HepG2 (cell line): Measurements from ENCODE around the gene THUMPD1. TPM values are rescaled to one million over a fixed set of nuclear protein-coding genes. Genes with fewer than 3 reads are reported as not detected.
A peak's percentile ranks its signal among the peaks of the same experiment; 100 is the strongest.

Experiments used
- AGO1 ChIP-seq: fragments of 200-400 bp; formaldehyde crosslinking; IDR thresholded peaks from 2 replicates; pipeline ENCODE4 v1.6.1; 2017; ENCODE audit warnings: mild to moderate bottlenecking, low read depth, low read length, moderate library complexity; ENCODE audit not compliant: poor library complexity, severe bottlenecking
- CBX2 ChIP-seq, 2 experiments: fragments of 200-600 bp in 1 of 2; sonication (generic); formaldehyde crosslinking in 1 of 2; IDR thresholded peaks; 2 replicates each; pipeline versions ENCODE4 v1.7.0 to v1.8.1; 2018 to 2022; ENCODE audit warnings: low read depth in 2 of 2, low read length in 1 of 2, mild to moderate bottlenecking in 1 of 2, missing genetic modification reagents in 1 of 2
- HNRNPUL1 ChIP-seq: fragments of 200-400 bp; formaldehyde crosslinking; IDR thresholded peaks from 2 replicates; pipeline ENCODE4 v1.6.1; 2017; ENCODE audit warnings: low read depth, mild to moderate bottlenecking, low read length, moderate library complexity
- IRX3 ChIP-seq: sonication (generic); formaldehyde crosslinking; IDR thresholded peaks from 2 replicates; pipeline ENCODE4 v1.8.1; 2023; ENCODE audit warnings: mild to moderate bottlenecking, low read depth, missing genetic modification reagents, borderline replicate concordance
- NAIF1 ChIP-seq: sonication (generic); formaldehyde crosslinking; IDR thresholded peaks from 2 replicates; pipeline ENCODE4 v1.5.0; 2020; ENCODE audit warnings: mild to moderate bottlenecking, missing genetic modification reagents, borderline replicate concordance
- SMAD1 ChIP-seq: sonication (generic); formaldehyde crosslinking; IDR thresholded peaks from 2 replicates; pipeline ENCODE4 v1.4.0; 2020; ENCODE audit warnings: missing genetic modification reagents, low read depth, mild to moderate bottlenecking, borderline replicate concordance
- SRSF4 ChIP-seq: fragments of 200-400 bp; formaldehyde crosslinking; IDR thresholded peaks from one replicate; pipeline ENCODE4 v1.6.1; 2018; ENCODE audit warnings: mild to moderate bottlenecking, low read depth, low read length, moderate library complexity; ENCODE audit not compliant: poor library complexity, severe bottlenecking
- ZBTB8A ChIP-seq: sonication (generic); formaldehyde crosslinking; IDR thresholded peaks from 2 replicates; pipeline ENCODE4 v1.4.0; 2020; ENCODE audit warnings: mild to moderate bottlenecking, low read depth, missing genetic modification reagents, borderline replicate concordance
- ZNF180 ChIP-seq: sonication (generic); formaldehyde crosslinking; IDR thresholded peaks from 2 replicates; pipeline ENCODE4 v1.4.0; 2020; ENCODE audit warnings: low read depth, missing genetic modification reagents, borderline replicate concordance
- ZNF264 ChIP-seq: sonication (generic); formaldehyde crosslinking; IDR thresholded peaks from 2 replicates; pipeline ENCODE4 v1.4.0; 2020; ENCODE audit warnings: missing genetic modification reagents
- ZNF317 ChIP-seq: sonication (generic); formaldehyde crosslinking; IDR thresholded peaks from 2 replicates; pipeline ENCODE4 v1.5.0; 2020; ENCODE audit warnings: mild to moderate bottlenecking, missing genetic modification reagents
- ZNF331 ChIP-seq: sonication (generic); formaldehyde crosslinking; IDR thresholded peaks from 2 replicates; pipeline ENCODE4 v1.4.0; 2020; ENCODE audit warnings: missing genetic modification reagents
- ZNF563 ChIP-seq: sonication (generic); formaldehyde crosslinking; IDR thresholded peaks from 2 replicates; pipeline ENCODE4 v1.8.0; 2022; ENCODE audit warnings: mild to moderate bottlenecking, moderate library complexity, missing genetic modification reagents
- polyA plus RNA-seq, 8 experiments: library from polyadenylated mRNA; depleted of rRNA in 3 of 8; stranded (reverse) in 7 of 8; unstranded in 1 of 8; fragments of >200 nt; fragmentation: Illumina TruSeq in 4 of 8; extraction: Trizol in 4 of 8; gene quantifications; 2 replicates each; pipeline versions ENCODE4 v1.2.1 to v1.2.3, GENCODE V29; 2011 to 2016; ENCODE audit warnings: low read depth in 4 of 8, missing spikeins in 1 of 8, mixed read lengths in 1 of 8; ENCODE audit not compliant: insufficient read depth in 1 of 8
- total RNA-seq, 5 experiments: library from RNA; depleted of rRNA; stranded (reverse); fragments of >200 nt; fragmentation: Illumina TruSeq; extraction: Trizol; gene quantifications; 2 replicates each; pipeline ENCODE4 v1.2.3, GENCODE V29; 2016; ENCODE audit warnings: low read depth in 1 of 5
- TF ChIP-seq, protein P1 (sequence below): IDR thresholded peaks from 2 replicates; pipeline ENCODE4 v1.6.1; 2016
- TF ChIP-seq, protein P2 (sequence below): sonication (generic); formaldehyde crosslinking; IDR thresholded peaks from 2 replicates; pipeline ENCODE4 v1.4.0; 2020; ENCODE audit warnings: low read depth, missing genetic modification reagents
- TF ChIP-seq, protein P3 (sequence below): sonication (generic); formaldehyde crosslinking; IDR thresholded peaks from 2 replicates; pipeline ENCODE4 v1.8.1; 2023; ENCODE audit warnings: mild to moderate bottlenecking, inconsistent platforms, moderate library complexity, missing genetic modification reagents, borderline replicate concordance
- TF ChIP-seq, protein P4 (sequence below): IDR thresholded peaks from 2 replicates; pipeline ENCODE4 v1.4.0; 2020; ENCODE audit warnings: mild to moderate bottlenecking, missing genetic modification reagents

Gene THUMPD1
- total and polyA plus RNA-seq, 2 of the 13 experiments (the other 11 are each of a cell fraction or from before 2014, with no cell fraction given), result 22.7 to 69.1 TPM

DNA sequence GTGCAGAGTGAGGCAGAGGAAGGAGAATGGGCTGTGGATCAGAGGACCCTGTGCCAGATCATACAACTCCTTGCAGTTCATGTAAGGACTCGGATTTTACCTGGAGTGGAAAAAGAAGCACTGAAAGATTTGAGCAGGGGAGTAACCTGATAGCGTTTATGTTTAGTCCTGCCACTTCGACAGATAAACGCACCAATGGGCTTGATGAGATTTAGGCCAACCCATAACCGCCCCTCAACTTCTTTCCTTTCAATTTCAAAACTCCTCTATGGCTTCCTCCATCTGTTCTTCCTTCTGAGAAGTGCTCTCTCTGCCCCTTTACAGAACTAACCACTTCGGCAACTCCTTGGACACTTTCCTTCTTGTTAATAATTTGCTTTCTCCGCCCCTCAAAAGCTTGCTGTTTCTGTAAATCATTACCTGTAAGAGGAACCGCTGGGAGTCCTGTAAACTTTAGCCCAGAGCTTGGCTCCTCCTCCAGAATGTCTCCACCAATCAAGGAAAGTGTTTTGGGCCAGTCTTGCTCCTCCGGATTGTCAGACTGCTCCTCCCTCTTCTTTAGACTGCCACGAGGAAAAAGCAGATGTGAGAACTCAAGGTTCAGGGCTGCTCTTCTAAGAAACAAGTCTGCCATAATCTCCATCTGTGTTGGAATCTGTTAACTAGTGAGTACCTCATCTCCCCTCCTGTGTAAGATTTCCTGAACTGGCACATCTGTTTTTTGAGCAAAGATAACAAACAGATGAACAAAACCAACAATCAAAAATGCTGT is 22.0 kb upstream of the THUMPD1 start, which contains the start of gene ACSM3 (continued):
- TF ChIP-seq, protein P1, sequence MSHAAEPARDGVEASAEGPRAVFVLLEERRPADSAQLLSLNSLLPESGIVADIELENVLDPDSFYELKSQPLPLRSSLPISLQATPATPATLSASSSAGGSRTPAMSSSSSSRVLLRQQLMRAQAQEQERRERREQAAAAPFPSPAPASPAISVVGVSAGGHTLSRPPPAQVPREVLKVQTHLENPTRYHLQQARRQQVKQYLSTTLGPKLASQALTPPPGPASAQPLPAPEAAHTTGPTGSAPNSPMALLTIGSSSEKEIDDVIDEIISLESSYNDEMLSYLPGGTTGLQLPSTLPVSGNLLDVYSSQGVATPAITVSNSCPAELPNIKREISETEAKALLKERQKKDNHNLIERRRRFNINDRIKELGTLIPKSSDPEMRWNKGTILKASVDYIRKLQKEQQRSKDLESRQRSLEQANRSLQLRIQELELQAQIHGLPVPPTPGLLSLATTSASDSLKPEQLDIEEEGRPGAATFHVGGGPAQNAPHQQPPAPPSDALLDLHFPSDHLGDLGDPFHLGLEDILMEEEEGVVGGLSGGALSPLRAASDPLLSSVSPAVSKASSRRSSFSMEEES (CRISPR knock-in tag), result no peak; the same call in 1 of the 2 replicates
- TF ChIP-seq, protein P2, sequence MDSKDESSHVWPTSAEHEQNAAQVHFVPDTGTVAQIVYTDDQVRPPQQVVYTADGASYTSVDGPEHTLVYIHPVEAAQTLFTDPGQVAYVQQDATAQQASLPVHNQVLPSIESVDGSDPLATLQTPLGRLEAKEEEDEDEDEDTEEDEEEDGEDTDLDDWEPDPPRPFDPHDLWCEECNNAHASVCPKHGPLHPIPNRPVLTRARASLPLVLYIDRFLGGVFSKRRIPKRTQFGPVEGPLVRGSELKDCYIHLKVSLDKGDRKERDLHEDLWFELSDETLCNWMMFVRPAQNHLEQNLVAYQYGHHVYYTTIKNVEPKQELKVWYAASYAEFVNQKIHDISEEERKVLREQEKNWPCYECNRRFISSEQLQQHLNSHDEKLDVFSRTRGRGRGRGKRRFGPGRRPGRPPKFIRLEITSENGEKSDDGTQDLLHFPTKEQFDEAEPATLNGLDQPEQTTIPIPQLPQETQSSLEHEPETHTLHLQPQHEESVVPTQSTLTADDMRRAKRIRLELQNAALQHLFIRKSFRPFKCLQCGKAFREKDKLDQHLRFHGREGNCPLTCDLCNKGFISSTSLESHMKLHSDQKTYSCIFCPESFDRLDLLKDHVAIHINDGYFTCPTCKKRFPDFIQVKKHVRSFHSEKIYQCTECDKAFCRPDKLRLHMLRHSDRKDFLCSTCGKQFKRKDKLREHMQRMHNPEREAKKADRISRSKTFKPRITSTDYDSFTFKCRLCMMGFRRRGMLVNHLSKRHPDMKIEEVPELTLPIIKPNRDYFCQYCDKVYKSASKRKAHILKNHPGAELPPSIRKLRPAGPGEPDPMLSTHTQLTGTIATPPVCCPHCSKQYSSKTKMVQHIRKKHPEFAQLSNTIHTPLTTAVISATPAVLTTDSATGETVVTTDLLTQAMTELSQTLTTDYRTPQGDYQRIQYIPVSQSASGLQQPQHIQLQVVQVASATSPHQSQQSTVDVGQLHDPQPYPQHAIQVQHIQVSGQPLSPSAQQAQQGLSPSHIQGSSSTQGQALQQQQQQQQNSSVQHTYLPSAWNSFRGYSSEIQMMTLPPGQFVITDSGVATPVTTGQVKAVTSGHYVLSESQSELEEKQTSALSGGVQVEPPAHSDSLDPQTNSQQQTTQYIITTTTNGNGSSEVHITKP (CRISPR knock-in tag), result peak; percentile 92
- TF ChIP-seq CBX2 (IDR thresholded peaks at IDR 0.05; ENCODE audit: low read depth, low read length) (no peak), CBX2 (CRISPR knock-in tag; IDR thresholded peaks at IDR 0.05; ENCODE audit: low read depth) (no peak), ZNF180 (CRISPR knock-in tag) (no peak), ZBTB8A (CRISPR knock-in tag) (no peak), ZNF317 (CRISPR knock-in tag) (no peak), SRSF4 (no peak), HNRNPUL1 (peak; percentile 91), IRX3 (no peak), ZNF331 (CRISPR knock-in tag) (no peak), ZNF264 (CRISPR knock-in tag) (peak; percentile 18; the same call in 1 of the 2 replicates), ZNF563 (CRISPR knock-in tag) (no peak), SMAD1 (CRISPR knock-in tag) (no peak), AGO1 (no peak), NAIF1 (CRISPR knock-in tag) (no peak)
- TF ChIP-seq, protein P3, sequence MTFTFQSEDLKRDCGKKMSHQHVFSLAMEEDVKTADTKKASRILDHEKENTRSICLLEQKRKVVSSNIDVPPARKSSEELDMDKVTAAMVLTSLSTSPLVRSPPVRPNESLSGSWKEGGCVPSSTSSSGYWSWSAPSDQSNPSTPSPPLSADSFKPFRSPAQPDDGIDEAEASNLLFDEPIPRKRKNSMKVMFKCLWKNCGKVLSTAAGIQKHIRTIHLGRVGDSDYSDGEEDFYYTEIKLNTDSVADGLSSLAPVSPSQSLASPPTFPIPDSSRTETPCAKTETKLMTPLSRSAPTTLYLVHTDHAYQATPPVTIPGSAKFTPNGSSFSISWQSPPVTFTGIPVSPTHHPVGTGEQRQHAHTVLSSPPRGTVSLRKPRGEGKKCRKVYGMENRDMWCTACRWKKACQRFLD, result no peak
- TF ChIP-seq, protein P4, sequence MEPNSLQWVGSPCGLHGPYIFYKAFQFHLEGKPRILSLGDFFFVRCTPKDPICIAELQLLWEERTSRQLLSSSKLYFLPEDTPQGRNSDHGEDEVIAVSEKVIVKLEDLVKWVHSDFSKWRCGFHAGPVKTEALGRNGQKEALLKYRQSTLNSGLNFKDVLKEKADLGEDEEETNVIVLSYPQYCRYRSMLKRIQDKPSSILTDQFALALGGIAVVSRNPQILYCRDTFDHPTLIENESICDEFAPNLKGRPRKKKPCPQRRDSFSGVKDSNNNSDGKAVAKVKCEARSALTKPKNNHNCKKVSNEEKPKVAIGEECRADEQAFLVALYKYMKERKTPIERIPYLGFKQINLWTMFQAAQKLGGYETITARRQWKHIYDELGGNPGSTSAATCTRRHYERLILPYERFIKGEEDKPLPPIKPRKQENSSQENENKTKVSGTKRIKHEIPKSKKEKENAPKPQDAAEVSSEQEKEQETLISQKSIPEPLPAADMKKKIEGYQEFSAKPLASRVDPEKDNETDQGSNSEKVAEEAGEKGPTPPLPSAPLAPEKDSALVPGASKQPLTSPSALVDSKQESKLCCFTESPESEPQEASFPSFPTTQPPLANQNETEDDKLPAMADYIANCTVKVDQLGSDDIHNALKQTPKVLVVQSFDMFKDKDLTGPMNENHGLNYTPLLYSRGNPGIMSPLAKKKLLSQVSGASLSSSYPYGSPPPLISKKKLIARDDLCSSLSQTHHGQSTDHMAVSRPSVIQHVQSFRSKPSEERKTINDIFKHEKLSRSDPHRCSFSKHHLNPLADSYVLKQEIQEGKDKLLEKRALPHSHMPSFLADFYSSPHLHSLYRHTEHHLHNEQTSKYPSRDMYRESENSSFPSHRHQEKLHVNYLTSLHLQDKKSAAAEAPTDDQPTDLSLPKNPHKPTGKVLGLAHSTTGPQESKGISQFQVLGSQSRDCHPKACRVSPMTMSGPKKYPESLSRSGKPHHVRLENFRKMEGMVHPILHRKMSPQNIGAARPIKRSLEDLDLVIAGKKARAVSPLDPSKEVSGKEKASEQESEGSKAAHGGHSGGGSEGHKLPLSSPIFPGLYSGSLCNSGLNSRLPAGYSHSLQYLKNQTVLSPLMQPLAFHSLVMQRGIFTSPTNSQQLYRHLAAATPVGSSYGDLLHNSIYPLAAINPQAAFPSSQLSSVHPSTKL (CRISPR knock-in tag), result no peak
